SK-N-MC (cell line): ENCODE data around the gene IMMP2L.
"Not testable (repeated sequence)": the region's sequence is repeated elsewhere in the genome, so short reads cannot be mapped to it uniquely, and the experiment has no call there.

Experiments
- DNase-seq: peaks from one replicate; pipeline ENCODE4 v3.0.0-alpha.2; 2011; ENCODE audit warnings: low read depth, low spot score
- H3K27ac ChIP-seq: fragments of 200-600 bp; sonication (generic); 2 replicates; pipeline ENCODE4 v1.5.1; 2016; ENCODE audit warnings: mixed run types
- H3K36me3 ChIP-seq: fragments of 200-600 bp; sonication (generic); 2 replicates; pipeline ENCODE4 v1.6.1; 2017; ENCODE audit warnings: antibody characterized with exemption, low read length, mixed read lengths; ENCODE audit not compliant: insufficient read depth
- H3K4me3 ChIP-seq: fragments of 200-600 bp; sonication (generic); 2 replicates; pipeline ENCODE4 v1.5.1; 2016
- H3K9ac ChIP-seq: fragments of 200-600 bp; sonication (generic); 2 replicates; pipeline ENCODE4 v1.8.0; 2017; ENCODE audit warnings: mixed run types, mixed read lengths; ENCODE audit not compliant: insufficient read length
- H3K9me3 ChIP-seq: fragments of 200-600 bp; sonication (generic); 2 replicates; pipeline ENCODE4 v1.6.1; 2017; ENCODE audit warnings: low read depth, mild to moderate bottlenecking, antibody characterized with exemption, low read length, moderate library complexity, mixed read lengths
- EZH2 ChIP-seq: fragments of 200-600 bp; sonication (generic); IDR thresholded peaks from one replicate; pipeline ENCODE4 v1.6.1; 2017; ENCODE audit warnings: antibody characterized with exemption
- FOXP2 ChIP-seq: optimal IDR thresholded peaks from 2 replicates; pipeline ENCODE3; 2011; ENCODE audit warnings: mild to moderate bottlenecking, moderate library complexity; ENCODE audit not compliant: insufficient read depth; ENCODE audit errors: extremely low read length, control extremely low read depth
- POLR2AphosphoS5 ChIP-seq: IDR thresholded peaks from 2 replicates; pipeline ENCODE4 v1.6.1; 2012; ENCODE audit warnings: mild to moderate bottlenecking, low read depth, low read length, borderline replicate concordance

The IMMP2L gene

DNA sequence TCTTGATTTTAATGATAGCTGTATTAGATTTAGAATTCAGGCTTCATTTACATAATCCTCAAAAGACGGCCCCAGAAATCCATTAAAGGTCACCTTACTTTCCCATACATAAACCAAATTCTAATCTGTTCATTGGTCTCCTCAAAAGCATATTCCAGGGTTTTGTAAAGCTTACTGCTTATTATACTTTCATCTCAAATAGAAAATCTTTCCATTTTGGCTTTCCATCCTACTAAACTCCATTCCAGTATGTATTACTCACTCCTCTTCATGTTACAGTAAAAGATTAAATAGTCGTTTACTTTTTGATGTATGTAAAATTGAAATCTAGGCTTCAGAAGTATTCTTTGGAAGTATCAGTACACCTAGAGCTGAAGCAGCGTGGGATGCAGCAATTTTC is 614.9 kb downstream of the IMMP2L start:
- H3K27ac ChIP-seq = no peak overlapping the region
- TF ChIP-seq POLR2AphosphoS5 = no peak
- TF ChIP-seq FOXP2 = no peak
- no peak for TF ChIP-seq EZH2
- no peaks in the 10 kb centered on the region for H3K9me3 ChIP-seq
- H3K36me3 ChIP-seq = no peaks in the 10 kb centered on the region
- no peak overlapping the region for H3K9ac ChIP-seq
- DNase-seq = no peak
- H3K4me3 ChIP-seq = no peak overlapping the region

- Histone ChIP-seq H3K4me3 (no peak overlapping the region), H3K36me3 (no peaks in the 10 kb centered on the region), H3K27ac (no peak overlapping the region), H3K9me3 (no peaks in the 10 kb centered on the region), H3K9ac (no peak overlapping the region)
- TF ChIP-seq FOXP2 (no peak), POLR2AphosphoS5 (no peak), EZH2 (no peak)
- no peak for DNase-seq
Measured at GRCh38 chr7:110944966-110945644, 617.2 kb downstream of the IMMP2L start.

DNA sequence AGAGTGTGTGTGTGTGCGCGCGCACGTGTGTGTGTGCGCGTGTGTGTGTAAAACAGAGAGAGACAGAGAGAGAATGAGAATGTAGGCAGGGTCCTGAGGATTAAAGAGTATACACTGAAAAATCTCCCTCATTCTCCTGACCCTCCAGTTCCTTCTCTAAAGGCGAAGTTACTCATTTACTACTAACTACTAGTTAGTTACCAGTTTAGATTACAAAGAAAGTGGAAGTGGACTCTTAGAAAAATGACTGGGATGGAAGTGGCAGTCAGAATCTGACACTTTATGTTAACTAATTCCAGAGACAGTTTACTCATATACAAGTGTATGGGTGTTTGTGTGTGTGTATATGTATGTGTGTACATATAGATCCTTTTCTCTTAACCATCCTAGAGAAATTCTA is 617.8 kb downstream of the IMMP2L start:
- H3K27ac ChIP-seq = no peak overlapping the region

DNA sequence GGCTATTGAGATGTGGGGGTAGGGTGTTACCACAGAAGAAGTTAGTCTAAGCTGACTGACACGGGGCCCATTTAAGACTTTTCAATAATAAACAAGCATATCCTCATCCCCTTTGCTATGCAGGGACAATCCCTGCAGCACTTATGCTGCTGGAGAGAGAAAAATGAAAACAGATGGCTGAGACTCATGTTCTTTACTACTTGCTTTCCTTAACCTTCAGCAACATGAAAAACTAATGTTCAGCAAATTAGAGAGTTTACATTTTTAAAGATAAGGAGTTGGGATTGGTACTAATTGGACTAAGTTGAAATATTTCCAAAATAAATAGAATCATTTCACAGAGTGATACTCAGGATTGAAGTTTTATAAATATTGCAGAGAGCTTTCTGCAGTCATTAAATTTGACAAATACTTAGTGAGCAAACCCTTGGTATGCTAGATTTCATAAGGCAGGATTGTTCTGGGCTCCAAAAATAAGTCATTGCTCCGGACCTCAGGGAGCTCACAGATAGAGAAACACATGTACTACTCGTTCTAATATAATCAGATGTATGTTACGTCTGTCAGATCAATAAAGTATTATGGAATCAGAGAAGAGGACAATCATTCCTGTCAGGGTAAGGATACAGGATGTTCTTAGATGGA is 618.5 kb downstream of the IMMP2L start:
- H3K27ac ChIP-seq = peak overlapping the region; percentile 67
- H3K36me3 ChIP-seq = no peaks in the 10 kb centered on the region
- TF ChIP-seq POLR2AphosphoS5 (no peak), EZH2 (no peak), FOXP2 (peak; percentile 71)
- H3K9ac ChIP-seq = no peak overlapping the region
- no peaks in the 10 kb centered on the region for H3K9me3 ChIP-seq
- peak overlapping the region; percentile 25; the same call in 1 of the 2 replicates for H3K4me3 ChIP-seq
- DNase-seq = peak; percentile 32

More for the DNA sequence above, 617.8 kb downstream of the IMMP2L start:
- Histone ChIP-seq H3K36me3 (no peaks in the 10 kb centered on the region), H3K4me3 (no peak overlapping the region), H3K9me3 (no peaks in the 10 kb centered on the region), H3K9ac (no peak overlapping the region)
- TF ChIP-seq FOXP2 (no peak), EZH2 (no peak), POLR2AphosphoS5 (no peak)
- DNase-seq = no peak

- Histone ChIP-seq H3K9me3 (no peaks in the 10 kb centered on the region), H3K4me3 (no peak overlapping the region), H3K36me3 (no peaks in the 10 kb centered on the region), H3K27ac (no peak overlapping the region), H3K9ac (no peak overlapping the region)
- DNase-seq = no peak
- TF ChIP-seq FOXP2 = no peak
- TF ChIP-seq POLR2AphosphoS5 = no peak
- no peak for TF ChIP-seq EZH2
Measured at GRCh38 chr7:110941385-110941784, 620.9 kb downstream of the IMMP2L start.

GRCh38 chr7:110940756-110941155 is 621.5 kb downstream of the IMMP2L start:
- Histone ChIP-seq H3K27ac (no peak overlapping the region), H3K9ac (no peak overlapping the region), H3K9me3 (no peaks in the 10 kb centered on the region), H3K4me3 (no peak overlapping the region), H3K36me3 (no peaks in the 10 kb centered on the region)
- TF ChIP-seq FOXP2 (no peak), POLR2AphosphoS5 (no peak), EZH2 (no peak)
- DNase-seq = no peak

DNA sequence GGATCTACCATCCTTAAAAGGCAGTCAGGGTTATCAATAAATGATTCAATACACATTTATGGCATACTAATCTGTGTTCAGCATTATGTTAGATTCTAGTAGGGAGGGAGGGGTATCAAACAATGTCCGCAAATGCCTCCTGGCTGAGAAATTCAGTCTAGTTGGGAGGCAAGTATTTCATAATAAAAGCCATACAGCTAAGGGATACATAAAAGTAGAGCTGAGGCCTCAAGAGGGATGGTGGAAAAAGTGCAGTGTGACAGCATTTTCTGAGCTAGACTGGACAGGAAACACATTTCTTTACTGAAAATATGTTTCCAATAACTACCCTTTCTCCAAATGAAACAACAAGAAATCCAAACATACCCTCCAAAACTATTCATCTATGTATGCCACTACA is 624.1 kb downstream of the IMMP2L start:
- H3K27ac ChIP-seq = no peak overlapping the region
- H3K36me3 ChIP-seq = no peaks in the 10 kb centered on the region
- DNase-seq = no peak
- no peak overlapping the region for H3K4me3 ChIP-seq
- no peaks in the 10 kb centered on the region for H3K9me3 ChIP-seq
- no peak overlapping the region for H3K9ac ChIP-seq
- no peak for TF ChIP-seq EZH2
- no peak for TF ChIP-seq FOXP2
- no peak for TF ChIP-seq POLR2AphosphoS5

DNA sequence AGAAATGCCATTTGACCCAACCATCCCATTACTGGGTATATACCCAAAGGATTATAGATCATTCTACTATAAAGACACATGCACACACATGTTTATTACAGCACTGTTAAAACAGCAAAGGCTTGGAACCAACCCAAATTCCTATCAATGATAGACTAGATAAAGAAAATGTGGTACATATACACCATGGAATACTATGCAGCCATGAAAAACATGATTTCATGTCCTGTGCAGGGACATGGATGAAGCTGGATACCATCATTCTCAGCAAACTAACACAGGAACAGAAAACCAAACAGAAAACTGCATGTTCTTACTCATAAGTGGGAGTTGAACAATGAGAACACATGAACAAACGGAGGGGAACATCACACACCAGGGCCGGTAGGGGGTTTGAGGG is 625.6 kb downstream of the IMMP2L start:
- H3K27ac ChIP-seq, DNase-seq, H3K4me3 ChIP-seq: not testable (repeated sequence)

More for the DNA sequence above, 625.6 kb downstream of the IMMP2L start:
- not testable (repeated sequence) for H3K9ac ChIP-seq, H3K36me3 ChIP-seq, H3K9me3 ChIP-seq
